Upper lobe of right lung (tissue), 1 donor: ENCODE data around the gene TTR. TPM values are rescaled to one million over a fixed set of nuclear protein-coding genes. Genes with fewer than 3 reads are reported as not detected.

ENCODE experiments used
- ATAC-seq: fragments of 200-7000 bp; cut with Tn5 transposase; one replicate; pipeline ENCODE4 v1.9.1; 2020; ENCODE audit warnings: mild to moderate bottlenecking, moderate library complexity
- DNase-seq: peaks from one replicate; pipeline ENCODE4 v3.0.0-alpha.2; 2020
- H3K27ac ChIP-seq: fragments of 200-600 bp; one replicate; pipeline ENCODE4 v1.8.0; 2022
- H3K27me3 ChIP-seq: fragments of 200-600 bp; one replicate; pipeline ENCODE4 v1.8.0; 2022; ENCODE audit warnings: mild to moderate bottlenecking
- H3K36me3 ChIP-seq: fragments of 200-600 bp; one replicate; pipeline ENCODE4 v1.8.0; 2022
- H3K4me1 ChIP-seq: fragments of 200-600 bp; one replicate; pipeline ENCODE4 v1.8.0; 2022
- H3K4me3 ChIP-seq: fragments of 200-600 bp; one replicate; pipeline ENCODE4 v1.8.0; 2022; ENCODE audit warnings: mild to moderate bottlenecking
- H3K9me3 ChIP-seq: fragments of 200-600 bp; one replicate; pipeline ENCODE4 v1.8.0; 2022
- intact Hi-C: fragments of 100-400 bp; cut with DNase I; formaldehyde crosslinking; loops from one replicate; pipeline ENCODE4 v1.11.0; 2022
- total RNA-seq: library from RNA; stranded (reverse); fragmentation: NEBNext Ultra II Directional; extraction: Animal tissue kit (Norgen Biotek cat#: 25700); gene quantifications from one replicate; pipeline ENCODE4 v1.2.1, GENCODE V29; 2021
- TF ChIP-seq, protein P1 (sequence below): fragments of 200-600 bp; IDR thresholded peaks from one replicate; pipeline ENCODE4 v1.8.0; 2022; ENCODE audit warnings: antibody characterized with exemption
- donor health status: DM: no; HTN: yes; CAD: no; lungs with severe emphysema.

Gene TTR
- total RNA-seq, 1 donor from 2014 or later = not detected

DNA sequence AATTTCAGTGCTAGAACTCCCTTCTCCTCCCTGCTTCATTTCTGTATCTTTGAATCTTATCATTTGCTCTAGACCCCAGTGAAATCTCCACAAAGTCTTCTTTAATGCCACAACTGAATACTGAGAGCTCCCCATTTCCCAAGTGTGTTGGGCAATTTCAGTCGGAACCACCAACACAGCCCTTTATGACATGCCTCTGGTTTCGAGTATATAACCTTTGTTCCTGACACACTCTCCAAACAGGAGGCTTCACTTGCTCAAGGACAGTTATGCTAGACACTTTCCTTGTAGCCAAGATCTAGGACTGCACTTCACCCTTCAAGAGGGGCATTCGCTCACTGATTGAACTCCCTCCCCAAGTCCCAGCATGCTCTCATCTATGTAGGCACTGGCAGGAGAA lies 18.6 kb upstream of the TTR start:
- H3K4me1 ChIP-seq = no peaks in the 10 kb centered on the region
- H3K4me3 ChIP-seq = no peak overlapping the region
- TF ChIP-seq, protein P1, sequence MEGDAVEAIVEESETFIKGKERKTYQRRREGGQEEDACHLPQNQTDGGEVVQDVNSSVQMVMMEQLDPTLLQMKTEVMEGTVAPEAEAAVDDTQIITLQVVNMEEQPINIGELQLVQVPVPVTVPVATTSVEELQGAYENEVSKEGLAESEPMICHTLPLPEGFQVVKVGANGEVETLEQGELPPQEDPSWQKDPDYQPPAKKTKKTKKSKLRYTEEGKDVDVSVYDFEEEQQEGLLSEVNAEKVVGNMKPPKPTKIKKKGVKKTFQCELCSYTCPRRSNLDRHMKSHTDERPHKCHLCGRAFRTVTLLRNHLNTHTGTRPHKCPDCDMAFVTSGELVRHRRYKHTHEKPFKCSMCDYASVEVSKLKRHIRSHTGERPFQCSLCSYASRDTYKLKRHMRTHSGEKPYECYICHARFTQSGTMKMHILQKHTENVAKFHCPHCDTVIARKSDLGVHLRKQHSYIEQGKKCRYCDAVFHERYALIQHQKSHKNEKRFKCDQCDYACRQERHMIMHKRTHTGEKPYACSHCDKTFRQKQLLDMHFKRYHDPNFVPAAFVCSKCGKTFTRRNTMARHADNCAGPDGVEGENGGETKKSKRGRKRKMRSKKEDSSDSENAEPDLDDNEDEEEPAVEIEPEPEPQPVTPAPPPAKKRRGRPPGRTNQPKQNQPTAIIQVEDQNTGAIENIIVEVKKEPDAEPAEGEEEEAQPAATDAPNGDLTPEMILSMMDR = no peak
- H3K9me3 ChIP-seq = no peaks in the 10 kb centered on the region
- ATAC-seq = peak; percentile 14
- H3K27me3 ChIP-seq = no peaks in the 10 kb centered on the region
- no peaks in the 10 kb centered on the region for H3K36me3 ChIP-seq
- intact Hi-C loops = no loop called here
- DNase-seq = no peak
- H3K27ac ChIP-seq = no peak overlapping the region

DNA sequence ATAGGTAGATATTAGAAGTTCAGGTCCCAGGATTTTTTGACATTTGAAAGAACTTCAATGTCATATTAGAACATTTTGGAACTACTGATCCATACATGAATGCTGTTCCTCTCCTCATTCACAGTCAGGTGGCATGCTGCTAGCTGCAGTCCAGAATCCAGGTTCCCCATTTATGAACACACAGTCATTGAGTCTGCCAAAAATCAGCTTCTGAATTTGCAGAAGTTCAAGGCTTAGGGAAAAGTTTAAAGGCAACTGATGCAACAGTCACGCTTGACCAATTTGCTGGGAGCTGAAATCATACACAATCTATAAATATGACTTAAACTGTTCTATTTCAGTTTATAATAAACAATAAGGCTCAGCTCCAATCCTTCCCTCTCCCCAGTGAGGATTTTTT lies 17.3 kb upstream of the TTR start:
- intact Hi-C loops = no loop called here
- TF ChIP-seq, protein P1 = no peak
- peak; percentile 52 for ATAC-seq
- no peak for DNase-seq
- H3K36me3 ChIP-seq = no peaks in the 10 kb centered on the region
- no peak overlapping the region for H3K4me3 ChIP-seq
- no peaks in the 10 kb centered on the region for H3K9me3 ChIP-seq
- H3K4me1 ChIP-seq = no peaks in the 10 kb centered on the region
- H3K27ac ChIP-seq = no peak overlapping the region
- H3K27me3 ChIP-seq = no peaks in the 10 kb centered on the region

DNA sequence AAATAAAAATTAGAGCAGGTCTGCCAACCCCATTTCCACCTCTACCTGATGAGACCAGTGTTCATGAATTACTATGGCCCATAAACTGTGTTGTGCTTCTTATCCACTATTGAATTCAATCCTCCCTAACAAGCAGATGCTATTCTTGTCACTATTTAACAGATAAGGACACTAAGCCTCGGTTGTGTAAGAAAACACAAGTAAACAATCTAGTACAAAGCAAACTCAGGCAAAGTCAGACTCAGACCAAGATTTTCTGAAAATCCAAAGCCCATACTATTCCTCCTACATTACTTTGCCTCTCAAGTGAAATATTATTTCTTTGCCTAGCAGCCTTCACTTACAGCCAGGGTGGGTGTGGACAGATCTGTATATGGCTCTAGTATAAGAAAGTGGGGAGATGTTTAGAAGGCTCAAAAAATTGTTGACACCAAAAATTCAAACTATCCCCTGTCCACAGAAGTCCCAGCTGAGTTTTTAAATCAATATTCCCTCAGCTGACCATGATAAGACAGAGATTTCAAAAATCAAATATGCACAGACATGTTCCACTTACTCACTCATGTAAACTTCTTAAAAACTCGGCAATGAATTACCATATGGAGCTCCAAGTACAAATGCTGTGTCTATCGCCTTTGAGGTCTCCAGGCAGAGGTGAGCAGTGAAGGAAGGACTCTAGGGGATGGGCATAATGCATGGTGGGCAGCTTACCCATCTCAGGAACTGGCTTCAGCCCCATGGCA lies 16.0 kb upstream of the TTR start:
- no peak overlapping the region for H3K4me3 ChIP-seq
- intact Hi-C loops = no loop called here
- DNase-seq (no peak), ATAC-seq (no peak)
- H3K4me1 ChIP-seq = no peaks in the 10 kb centered on the region
- H3K27me3 ChIP-seq = no peaks in the 10 kb centered on the region
- no peaks in the 10 kb centered on the region for H3K9me3 ChIP-seq
- no peaks in the 10 kb centered on the region for H3K36me3 ChIP-seq
- no peak overlapping the region for H3K27ac ChIP-seq
- TF ChIP-seq, protein P1 = no peak

DNA sequence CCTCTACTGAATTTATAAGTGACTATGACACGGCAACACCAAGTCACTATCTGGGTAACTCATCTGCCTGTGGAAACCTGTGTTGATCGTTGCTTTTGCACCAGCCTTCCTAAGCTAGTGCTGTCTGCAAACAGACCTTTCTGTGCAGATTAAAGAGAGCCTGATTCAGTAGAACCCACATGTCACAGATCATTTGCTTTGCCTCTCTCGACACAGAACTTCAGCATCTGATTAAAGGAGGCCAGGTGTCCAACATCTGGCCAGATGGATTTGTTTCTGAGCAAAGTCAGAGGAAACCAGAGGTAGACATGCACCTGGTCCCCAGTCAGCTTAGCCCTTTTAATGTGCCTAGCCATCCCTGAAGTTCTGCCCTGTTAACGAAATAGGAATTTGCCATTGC lies 15.0 kb upstream of the TTR start:
- TF ChIP-seq, protein P1 = no peak
- no peak overlapping the region for H3K27ac ChIP-seq
- no peaks in the 10 kb centered on the region for H3K4me1 ChIP-seq
- no peak for ATAC-seq
- no peaks in the 10 kb centered on the region for H3K9me3 ChIP-seq
- no peak for DNase-seq
- no peaks in the 10 kb centered on the region for H3K27me3 ChIP-seq
- no peak overlapping the region for H3K4me3 ChIP-seq
- no peaks in the 10 kb centered on the region for H3K36me3 ChIP-seq
- intact Hi-C loops = no loop called here

DNA sequence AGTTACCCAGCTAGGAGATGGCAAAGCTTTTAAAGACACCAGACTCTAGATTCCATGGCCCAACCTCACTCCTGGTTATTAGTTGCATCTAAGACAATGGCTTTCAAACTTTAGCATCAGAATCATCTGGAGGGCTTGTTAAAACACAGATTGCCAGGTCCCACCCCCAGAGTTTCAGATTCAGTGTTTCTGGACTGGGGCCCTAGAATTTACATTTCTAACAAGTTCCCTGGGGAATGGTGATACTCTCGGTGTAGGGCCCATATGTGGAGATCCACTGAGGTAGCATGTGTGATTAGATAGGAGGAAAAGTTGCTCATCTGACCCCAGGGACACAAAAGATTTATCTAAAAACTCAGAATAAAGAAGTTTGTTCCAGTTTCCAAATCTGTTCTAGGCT lies 14.5 kb upstream of the TTR start:
- H3K4me1 ChIP-seq = no peaks in the 10 kb centered on the region
- no peaks in the 10 kb centered on the region for H3K36me3 ChIP-seq
- no peaks in the 10 kb centered on the region for H3K9me3 ChIP-seq
- TF ChIP-seq, protein P1 = no peak
- no peak overlapping the region for H3K27ac ChIP-seq
- H3K27me3 ChIP-seq = no peaks in the 10 kb centered on the region
- DNase-seq (no peak), ATAC-seq (no peak)
- intact Hi-C loops = no loop called here
- no peak overlapping the region for H3K4me3 ChIP-seq

DNA sequence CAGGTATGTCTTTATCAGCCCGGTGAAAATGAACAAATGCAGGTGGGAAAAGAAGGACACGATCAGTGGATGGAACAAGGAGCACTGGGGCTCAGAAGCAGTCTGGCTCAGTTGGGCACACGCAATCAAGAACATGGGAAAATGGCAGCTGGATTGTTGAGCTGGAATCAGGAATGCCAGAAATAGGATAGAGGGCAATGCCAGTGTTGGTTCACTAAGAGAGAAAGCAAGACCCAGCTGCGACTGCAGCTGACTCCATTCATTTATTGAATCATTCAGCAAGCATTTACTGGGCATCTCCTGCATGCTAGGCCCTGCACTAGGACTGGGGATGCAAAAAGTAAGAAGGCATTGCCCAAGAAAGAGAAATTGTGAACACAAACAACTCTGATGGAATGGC lies 13.6 kb upstream of the TTR start:
- no peak overlapping the region for H3K27ac ChIP-seq

More for the DNA sequence above, 13.6 kb upstream of the TTR start:
- Histone ChIP-seq H3K4me3 (no peak overlapping the region), H3K9me3 (no peaks in the 10 kb centered on the region), H3K36me3 (no peaks in the 10 kb centered on the region), H3K4me1 (no peaks in the 10 kb centered on the region), H3K27me3 (no peaks in the 10 kb centered on the region)
- ATAC-seq (no peak), DNase-seq (no peak)
- TF ChIP-seq, protein P1 = no peak
- intact Hi-C loops = no loop called here
